PFSK-1 (cell line): Measurements from ENCODE around the gene UBE2M.

Experiments
- POLR2AphosphoS5 ChIP-seq: IDR thresholded peaks from 2 replicates; pipeline ENCODE4 v1.6.1; 2012; ENCODE audit warnings: low read depth, mild to moderate bottlenecking, control low read depth, low read length, moderate library complexity
- TF ChIP-seq, protein P1 (sequence below), 2 experiments: IDR thresholded peaks; 2 replicates each; pipeline versions ENCODE4 v1.6.1 to v1.8.0; 2011 to 2012; ENCODE audit warnings: low read depth in 2 of 2, low read length in 2 of 2, control low read depth in 1 of 2, inconsistent platforms in 1 of 2, mild to moderate bottlenecking in 1 of 2, moderate library complexity in 1 of 2; ENCODE audit not compliant: insufficient read depth in 1 of 2

DNA sequence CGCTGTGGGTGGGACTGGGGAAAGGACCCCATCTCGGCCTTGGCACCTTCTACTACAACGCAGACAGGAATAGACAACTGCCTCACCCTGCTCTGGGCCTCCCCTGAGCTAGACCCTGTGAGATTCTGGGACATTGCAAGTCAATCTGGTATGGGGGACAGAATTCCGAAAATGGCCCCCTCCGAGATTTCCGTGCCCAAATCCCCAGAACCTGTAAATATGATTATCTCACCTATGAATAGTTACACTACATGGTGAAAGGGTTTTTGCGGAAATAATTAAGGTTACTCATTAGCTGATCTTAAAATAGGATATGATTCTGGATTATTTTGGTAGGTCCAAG is 38.2 kb downstream of the UBE2M start:
- TF ChIP-seq, protein P1, sequence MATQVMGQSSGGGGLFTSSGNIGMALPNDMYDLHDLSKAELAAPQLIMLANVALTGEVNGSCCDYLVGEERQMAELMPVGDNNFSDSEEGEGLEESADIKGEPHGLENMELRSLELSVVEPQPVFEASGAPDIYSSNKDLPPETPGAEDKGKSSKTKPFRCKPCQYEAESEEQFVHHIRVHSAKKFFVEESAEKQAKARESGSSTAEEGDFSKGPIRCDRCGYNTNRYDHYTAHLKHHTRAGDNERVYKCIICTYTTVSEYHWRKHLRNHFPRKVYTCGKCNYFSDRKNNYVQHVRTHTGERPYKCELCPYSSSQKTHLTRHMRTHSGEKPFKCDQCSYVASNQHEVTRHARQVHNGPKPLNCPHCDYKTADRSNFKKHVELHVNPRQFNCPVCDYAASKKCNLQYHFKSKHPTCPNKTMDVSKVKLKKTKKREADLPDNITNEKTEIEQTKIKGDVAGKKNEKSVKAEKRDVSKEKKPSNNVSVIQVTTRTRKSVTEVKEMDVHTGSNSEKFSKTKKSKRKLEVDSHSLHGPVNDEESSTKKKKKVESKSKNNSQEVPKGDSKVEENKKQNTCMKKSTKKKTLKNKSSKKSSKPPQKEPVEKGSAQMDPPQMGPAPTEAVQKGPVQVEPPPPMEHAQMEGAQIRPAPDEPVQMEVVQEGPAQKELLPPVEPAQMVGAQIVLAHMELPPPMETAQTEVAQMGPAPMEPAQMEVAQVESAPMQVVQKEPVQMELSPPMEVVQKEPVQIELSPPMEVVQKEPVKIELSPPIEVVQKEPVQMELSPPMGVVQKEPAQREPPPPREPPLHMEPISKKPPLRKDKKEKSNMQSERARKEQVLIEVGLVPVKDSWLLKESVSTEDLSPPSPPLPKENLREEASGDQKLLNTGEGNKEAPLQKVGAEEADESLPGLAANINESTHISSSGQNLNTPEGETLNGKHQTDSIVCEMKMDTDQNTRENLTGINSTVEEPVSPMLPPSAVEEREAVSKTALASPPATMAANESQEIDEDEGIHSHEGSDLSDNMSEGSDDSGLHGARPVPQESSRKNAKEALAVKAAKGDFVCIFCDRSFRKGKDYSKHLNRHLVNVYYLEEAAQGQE (IDR thresholded peaks at IDR 0.05; ENCODE audit: insufficient read depth in 1 of 2, low read depth in 2 of 2, low read length in 2 of 2), result no peak
- TF ChIP-seq POLR2AphosphoS5, result no peak
